CD4-positive, alpha-beta T cell treated with Interferon alpha-2 for 1 hour (primary cell): ENCODE measurements around the gene C10orf67.
"Not testable (repeated sequence)": the region's sequence is repeated elsewhere in the genome, so short reads cannot be mapped to it uniquely, and the experiment has no call there.

Source experiments
- DNase-seq, 2 donors: peaks; one replicate each; pipeline ENCODE4 v3.0.0-alpha.2; 2020 to 2022

C10orf67 gene

DNA sequence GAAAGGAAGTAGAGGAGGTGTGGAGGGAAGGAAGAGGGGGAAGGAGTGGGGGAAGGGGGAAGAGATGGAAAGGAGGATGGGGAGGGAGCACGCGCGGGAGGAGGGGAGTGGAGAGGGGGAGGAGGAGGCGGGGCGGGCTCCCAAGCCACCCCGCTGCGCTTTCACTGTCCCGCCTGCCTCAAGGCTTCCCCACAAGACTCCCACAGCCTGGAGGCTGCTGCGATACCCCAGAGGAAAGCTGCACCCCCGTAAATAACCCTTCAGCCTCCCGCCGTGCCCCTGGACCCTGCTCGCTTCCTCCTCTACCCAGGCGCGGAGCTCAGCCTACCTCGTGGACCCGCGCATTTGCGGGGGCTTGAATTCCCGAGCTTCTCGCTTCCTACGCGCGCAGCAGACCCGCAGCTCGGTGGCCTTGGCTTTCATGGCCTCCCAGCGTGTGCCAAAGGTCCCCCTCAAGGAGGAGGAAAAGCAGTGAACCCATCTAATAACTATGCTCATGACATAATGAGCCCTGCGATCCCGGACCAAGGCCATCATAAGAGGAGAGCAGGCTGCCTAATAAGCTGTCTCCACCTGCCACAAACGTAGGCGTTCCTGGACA is at the start of gene C10orf67:
Gene C10orf67 (minus strand): TSS at position 557 of the 601 bp plus-strand sequence. CDS start 23 bp downstream, at position 534.
- peak in 1 of 2 donors; percentile 28 for DNase-seq

DNA sequence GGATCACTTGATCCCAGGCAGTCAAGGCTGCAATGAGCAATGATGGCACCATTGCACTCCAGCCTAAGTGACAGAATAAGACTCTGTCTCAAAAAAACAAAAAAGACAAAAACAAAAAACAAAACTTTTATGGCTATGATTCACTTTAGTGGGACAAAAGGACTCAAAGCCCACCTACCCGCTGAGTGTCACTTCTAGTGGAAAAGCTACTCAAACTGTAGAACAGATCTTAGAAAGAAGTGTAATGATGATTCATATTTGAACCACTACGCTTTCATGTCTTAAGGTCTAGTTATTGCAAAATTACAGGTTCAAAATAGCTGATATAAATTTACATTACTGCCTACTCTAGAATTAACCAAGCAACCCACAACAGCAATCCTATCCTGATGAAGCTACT is 47.2 kb upstream of the C10orf67 start:
- no peak for DNase-seq

DNA sequence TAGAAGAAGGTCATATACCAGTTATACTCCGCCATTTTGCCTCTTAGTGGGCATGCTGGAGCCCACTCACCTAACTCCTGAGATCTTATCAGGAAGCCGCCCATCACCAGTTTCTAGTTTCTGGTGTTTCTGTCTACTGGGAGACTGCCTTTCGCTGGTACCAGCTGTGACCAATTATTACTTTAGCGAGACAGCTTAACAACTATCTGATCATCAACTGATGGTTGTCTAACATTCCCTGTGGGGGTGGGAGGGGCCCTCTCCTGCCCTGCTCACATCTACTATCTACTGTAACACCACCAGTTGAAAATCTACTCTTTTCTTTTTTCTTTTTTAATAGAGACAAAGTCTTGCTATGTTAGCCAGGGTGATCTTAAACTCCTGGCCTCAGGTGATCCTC is 46.2 kb upstream of the C10orf67 start:
- DNase-seq, result no peak

DNA sequence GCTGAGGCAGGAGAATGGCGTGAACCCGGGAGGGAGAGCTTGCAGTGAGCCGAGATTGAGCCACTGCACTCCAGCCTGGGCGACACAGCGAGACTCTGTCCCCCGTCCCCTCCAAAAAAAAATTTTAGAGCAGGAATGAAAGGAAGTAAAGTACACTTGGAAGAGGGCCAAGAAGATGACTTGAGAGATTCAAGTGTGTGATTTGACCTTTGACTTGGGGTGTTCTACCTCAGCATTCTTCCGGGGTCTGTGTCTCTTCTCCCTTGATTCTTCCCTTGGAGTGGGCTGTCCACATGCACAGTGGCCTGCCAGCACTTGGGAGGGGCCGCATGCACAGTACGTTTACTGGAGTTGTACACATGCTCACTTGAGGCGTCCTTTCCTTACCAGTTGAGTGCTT is 45.8 kb upstream of the C10orf67 start:
- not testable (repeated sequence) for DNase-seq

DNA sequence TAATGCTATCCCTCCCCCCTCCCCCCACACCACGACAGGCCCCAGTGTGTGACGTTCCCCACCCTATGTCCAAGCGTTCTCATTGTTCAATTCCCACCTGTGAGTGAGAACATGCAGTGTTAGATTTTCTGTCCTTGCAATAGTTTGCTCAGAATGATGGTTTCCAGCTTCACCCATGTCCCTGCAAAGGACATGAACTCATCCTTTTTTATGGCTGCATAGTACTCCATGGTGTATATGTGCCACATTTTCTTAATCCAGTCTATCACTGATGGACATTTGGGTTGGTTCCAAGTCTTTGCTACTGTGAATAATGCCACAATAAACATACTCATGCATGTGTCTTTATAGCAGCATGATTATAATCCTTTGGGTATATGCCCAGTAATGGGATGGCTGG is 42.9 kb upstream of the C10orf67 start:
- DNase-seq, result not testable (repeated sequence)

DNA sequence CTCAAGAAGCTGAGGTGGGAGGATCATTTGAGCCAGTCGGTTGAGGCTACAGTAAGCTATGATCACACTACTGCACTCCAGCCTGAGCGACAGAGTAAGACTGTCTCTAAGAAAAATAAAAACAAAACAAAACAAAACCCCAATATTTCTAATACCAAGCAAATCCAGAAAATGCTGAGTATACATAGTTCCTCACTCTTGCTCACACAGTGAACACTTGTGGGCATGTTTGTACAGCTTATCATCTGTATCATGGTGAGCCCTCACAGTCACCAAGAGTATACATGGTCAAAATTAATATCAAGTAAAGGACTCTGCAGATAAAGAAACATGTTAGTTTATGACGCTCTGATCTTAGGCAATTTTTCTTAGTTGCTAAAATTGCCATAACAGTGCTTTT is 41.5 kb upstream of the C10orf67 start:
- no peak for DNase-seq

DNA sequence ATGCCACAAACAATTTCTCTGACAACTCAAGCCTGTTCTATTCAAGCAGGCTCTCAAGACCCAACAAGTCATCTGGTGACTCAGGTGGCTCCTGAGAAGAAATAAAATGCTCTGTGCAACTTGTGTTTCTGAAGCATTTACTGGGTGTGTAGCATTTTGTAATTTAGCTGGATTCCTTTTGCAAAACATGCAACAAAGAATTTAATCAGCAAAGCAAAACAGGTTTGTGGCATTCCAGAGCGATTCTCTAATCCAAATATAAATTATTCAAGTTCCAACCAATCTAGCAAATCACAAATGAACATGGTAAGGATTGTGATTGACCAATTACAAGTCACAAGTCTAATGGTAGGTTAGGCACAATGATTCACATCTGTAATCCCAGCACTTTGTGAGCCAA is 39.8 kb upstream of the C10orf67 start:
- DNase-seq, result no peak

DNA sequence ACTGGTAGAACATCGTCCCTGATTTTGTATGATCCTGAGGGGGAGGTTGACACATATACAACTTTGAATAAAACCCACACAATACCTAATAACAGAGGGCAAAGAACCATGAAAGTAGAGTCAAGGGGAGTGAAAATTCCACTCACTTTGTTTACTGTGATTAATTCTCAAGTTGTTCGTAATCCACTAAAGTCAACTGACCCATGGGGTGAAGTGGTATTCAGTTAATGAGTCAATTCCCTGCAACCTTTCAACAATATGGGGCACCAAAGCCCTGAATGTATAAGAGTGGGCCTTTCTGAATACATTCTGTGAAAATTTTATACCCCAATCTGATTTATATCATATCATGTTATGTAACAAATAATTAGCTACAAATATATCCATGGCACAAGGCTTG is 39.0 kb upstream of the C10orf67 start:
- no peak for DNase-seq

DNA sequence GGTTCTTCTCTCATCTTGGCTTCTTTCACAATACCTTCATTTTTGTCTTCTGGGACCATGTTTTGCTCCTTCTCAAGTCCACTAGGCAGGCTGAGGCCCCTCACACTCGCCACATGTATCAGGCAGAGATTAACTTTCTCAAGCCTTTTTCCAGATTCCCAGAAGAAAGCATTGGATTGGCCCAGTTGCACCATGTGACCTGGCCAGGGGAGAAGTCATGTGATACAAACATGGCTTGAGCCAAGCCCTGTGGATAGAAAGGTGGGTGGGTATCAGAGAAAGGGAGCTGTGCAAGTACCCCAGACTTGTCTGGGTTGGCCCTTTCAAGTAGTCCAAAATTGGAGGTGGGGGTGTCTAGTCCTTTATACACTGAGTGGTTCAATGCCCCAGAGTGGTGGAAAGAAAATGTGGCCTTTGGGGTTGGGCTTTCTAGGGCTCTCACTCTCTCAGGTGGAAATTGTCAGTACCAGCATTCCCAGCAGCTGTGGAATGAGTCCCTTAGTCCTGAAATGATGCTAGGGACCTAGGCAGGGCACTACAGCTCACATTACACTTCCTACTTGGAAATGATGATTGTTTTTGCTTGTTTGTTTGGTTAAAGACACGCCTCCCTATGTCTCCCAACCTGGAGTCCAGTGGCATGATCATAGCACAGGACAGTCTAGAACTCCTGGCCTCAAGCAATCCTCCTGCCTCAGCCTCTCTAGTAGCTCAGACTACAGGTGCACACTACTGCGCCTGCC is 36.9 kb upstream of the C10orf67 start:
- DNase-seq, result no peak

DNA sequence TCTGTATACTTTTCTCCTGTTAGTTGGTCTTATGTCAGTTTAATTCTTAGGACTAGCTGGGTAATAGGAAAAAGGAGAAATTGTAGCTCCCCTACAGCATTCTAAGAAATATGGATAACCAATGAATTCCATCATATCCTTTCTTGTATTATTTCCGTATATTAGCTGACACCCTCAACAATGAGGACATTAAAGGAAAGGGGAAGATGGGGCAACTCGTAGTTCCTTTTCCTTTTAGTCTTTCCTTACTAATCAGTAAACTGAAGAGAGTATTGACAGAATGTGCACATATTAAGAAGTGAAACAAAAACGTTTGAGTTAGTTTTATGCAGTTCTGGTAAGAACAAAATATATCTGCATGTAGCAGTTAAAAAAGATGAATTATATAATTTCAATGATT is 35.1 kb upstream of the C10orf67 start:
- no peak for DNase-seq

DNA sequence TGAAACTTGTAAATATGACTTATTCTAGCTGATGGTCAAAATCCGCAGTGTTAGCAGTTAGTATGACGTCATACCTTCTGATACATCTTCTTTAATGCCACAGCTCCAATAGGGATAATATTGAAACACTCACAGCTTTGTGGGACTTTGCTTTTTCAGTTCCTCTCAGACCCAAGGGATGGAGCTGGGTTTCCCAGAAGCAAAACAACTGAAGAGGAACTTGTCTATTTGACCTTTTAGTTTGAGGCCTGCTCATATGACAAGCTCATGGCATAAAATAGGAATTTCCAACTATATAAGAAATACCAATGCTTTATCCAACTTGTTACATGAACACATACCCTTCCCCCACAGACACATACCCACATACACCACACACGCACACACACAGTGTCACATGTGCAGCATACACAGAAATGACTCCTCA is 31.6 kb upstream of the C10orf67 start:
- peak; percentile 21 to 44 for DNase-seq

DNA sequence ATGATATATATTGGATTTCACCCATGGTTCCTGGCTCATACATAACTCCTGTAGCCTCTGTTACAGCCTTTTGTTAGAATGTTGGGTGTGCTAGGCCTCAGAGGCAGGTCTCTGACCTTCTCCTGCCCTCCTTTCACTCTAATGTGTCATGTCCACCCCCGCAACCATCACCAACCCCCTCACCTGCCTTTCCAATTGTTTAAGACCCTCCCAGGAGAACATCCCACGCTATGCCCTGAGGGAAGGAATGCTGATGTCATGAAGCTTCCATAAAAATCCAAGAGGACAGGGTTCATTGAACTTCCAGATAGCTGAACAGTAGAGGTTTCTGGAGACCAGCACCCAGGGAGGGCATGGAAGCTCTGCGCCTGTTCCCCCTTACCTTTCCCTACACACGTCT is 30.8 kb upstream of the C10orf67 start:
- DNase-seq, result no peak

DNA sequence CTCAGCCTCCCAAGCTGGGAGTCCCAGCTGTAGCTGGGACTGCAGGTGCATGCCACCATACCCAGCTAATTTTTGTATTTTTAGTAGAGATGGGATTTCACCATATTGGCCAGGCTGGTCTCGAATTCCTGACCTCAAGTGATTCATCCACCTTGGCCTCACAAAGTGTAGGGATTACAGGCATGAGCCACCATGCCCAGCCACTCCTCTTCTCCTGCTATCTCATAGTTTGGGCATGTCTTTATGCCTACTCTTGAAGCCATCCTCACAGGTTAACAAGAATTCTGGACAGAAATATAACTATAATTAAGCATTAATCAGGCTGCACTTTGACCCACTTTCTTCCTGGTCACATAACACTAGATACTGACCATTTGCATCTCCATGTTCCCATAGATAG is 28.6 kb upstream of the C10orf67 start:
- DNase-seq, result no peak

DNA sequence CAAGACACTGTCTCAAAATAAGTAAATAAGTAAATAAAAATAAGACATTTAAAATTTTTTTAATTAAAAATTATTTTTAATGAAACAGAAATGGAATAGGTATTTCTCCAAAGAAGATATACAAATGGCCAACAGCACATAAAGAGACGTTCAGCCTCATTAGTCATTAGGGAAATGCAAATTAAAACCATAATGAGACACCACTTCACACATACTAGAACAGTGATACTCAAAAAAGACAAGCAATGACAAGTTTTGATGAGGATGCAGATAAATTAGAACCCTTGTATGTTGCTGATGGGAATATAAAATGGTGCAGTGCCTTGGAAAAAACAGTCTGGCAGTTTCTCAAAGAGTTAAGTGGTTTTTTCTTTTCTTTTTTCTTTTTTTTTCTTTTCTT is 26.5 kb upstream of the C10orf67 start:
- no peak for DNase-seq

DNA sequence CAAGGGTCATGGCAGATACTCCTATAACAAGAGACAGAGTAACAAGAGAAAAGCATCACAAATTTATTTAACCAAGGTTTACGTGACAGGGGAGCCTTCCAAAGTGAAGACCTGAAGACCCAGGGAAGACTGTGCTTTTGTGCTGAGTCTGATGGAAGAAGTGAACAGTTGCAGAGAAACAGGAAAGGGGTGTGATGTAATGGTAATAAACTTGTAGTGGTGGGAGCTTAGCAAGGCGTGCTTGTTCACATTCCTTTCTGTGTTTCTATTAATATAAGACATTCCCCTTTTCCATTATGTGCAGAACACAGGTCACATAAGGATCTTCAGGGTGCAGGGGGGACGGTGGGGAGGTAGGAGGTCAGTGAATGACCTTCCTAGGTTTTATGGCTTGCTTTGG is 25.5 kb upstream of the C10orf67 start:
- DNase-seq, result no peak

DNA sequence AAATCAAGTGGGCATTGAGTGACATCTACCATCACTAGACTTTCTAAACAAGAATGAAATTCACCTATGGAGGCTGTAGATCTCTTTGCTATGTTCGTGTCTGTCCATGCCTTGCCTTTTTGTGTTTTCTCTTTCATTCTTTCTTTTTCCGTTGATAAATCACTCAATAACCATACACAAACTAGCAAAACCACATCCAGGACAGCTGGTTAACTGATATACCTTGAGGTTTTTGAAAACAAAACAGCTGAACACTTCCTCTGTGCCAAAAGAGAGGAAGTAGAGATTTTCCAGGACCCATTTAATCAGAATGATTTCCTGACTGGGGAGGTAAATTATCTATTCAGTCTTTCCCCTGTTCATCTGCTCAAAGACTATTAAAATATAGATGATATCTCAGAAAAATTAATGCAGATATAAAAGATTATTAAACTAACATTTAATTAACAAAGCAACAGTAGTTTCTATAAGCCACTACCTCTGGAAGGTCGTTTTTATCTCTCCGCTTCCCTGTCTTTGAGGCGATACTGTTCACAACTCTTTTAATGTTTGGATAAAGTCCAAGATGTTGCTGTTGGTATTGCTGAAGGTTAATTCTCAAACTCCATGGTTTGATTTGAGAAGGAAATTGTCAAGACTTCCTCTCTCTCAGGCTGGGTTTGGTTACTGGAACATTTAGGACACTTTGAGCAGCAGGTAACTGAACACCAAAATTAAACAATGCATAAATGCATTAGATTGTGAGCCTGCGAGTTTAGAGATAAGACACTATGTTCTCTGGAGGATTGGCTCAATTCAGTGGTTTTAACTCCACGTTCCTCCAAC is 24.4 kb upstream of the C10orf67 start:
- DNase-seq, result peak in 1 of 2 donors; percentile 40

DNA sequence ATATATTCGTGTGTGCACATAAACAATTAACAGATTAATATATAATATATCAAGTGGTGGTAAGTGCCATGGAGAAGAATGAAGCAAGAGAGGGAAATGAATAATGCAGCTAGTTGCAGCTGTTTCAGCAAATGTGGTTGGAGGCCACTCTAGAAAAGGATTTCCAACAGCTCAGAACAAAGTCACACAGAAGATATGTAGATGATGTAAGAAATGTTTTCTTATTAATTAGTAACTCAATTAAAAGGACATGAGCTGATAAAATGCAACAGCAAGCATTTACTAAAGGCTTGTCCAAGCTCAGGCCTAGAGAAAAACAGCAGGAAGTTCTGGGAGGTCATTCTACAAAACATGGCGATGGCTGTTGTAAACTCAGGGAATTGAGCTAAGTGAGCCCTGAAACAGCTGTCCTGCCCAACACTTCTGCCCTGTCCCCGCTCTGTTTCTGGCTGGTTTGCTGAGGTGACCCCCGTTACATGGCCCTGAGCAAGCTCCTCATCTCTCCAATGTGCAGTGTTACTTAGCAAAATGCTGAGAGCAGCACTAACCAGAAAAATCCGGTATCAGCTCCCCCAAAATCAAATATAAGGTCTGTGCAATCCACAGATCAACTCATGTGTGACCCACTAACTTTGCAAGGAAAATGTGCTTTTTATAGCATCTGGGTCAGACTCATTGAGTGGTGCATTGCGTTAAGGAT is 23.4 kb upstream of the C10orf67 start:
- no peak for DNase-seq

DNA sequence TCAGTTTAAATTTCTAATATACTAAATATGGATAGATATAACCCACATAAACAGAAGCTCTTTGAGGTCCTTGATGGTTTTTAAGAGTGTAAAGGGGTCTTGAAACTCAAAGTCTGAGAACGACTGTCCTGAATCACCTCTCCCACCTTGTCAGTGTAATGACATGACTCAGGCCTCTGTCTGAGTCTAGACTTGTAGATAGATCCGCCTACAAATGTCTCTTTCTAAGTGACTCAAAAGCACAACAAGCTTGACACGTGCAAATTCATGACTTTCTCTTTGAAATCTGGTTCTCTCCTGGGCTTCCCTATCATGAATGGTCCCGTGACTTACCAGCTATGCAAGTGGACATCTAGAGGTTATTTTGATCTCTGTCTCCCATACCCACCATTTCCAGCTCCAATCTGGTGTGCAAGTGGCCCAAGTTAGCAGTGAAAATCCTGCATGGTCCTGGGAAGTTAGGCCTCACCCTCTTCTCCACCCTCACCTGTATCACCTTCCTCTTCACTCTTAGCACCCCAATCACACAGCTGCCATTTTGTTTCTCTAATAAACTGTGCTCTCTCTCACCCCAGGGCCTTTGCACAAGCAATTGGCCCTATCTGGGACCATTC is 20.9 kb upstream of the C10orf67 start:
- DNase-seq, result not testable (repeated sequence)

DNA sequence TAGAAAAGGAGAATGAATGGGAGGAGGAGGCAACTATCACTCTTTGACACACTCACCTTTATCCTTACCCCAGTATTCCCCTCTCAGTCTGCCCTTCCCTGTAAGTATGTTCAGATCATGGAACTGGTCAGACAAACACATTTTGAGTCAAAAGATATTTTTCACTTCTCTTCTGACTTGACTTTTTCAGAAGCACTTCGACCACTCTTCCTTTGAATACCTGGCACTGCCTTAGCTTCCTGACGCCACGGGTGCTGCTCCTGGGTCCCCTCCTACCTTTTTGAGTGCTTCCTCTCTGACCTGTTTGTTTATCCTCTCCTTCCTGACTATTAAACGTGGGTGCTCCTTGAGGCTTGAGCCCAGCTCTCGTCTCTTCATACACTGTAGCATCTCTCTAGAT is 19.8 kb upstream of the C10orf67 start:
- DNase-seq, result no peak

DNA sequence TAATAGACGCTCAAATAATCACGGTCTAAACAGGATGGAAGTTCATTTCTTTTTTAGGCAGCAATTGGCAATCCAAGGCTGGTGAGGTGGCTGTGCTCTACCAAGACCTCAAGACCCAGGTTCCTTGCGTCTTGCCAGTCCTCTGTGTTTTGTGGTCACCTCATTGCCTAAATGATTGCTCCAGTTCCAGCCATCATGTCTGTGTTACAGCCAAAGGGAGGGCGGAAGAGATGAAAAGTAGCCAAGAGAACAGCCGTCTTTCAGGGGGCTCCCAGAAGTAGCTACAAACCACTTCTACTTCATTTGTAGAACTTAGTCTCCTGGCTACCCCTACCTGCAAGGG is 19.2 kb upstream of the C10orf67 start:
- DNase-seq, result no peak

DNA sequence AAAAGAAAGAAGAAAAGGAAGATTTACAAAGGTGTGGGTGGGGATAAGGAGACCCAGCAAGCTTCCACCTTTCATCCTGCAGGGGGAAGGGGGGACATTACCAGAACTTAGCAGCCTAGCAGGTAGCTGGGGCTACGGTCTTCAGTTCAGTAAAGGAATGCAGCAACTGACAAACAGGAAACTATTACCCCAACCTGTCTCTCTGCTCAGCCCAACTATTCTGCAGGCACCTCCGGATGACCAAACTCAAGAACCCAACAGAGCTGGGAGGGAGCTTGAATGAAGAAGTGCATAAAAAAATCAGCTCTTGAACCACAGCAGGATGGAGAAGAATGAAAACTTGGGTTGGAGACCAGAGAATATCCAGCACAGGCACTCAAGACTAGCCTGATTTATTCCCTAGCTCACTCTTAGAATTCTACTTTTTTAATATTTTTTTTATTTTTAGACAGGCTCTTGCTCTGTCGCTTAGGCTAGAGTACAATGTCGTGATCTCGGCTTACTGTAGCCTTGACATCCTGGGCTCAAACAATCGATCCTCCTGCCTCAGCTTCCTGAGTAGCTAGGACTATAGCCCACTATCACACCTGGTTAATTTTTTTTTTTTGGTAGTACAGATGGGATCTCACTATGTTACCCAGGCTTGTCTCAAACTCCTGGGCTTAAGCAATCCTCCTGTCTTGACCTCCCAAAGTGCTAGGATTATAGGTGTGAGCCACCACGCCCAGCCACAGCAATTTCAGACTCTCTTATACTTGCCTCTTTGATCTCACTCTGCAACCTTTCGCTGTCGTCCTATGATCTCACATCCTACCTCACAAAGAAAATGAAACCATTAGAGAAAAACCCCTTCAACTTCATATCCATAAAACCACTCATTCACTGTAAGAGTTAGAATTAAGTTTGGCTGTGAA is 18.5 kb upstream of the C10orf67 start:
- DNase-seq, result peak; percentile 35 to 69
